Measurements from ENCODE around the gene KRTAP4-16. TPM values are rescaled to one million over a fixed set of nuclear protein-coding genes. Genes with fewer than 3 reads are reported as not detected.
"Not testable (repeated sequence)": the region's sequence is repeated elsewhere in the genome, so short reads cannot be mapped to it uniquely, and the experiment has no call there.

KRTAP4-16 gene
- total RNA-seq, 4 donors from 2014 or later, result not detected

GRCh38 chr17:41111151-41111885 lies 9.3 kb upstream of the KRTAP4-16 start:
- no peaks in the 10 kb centered on the region for H3K36me3 ChIP-seq
- H3K4me3 ChIP-seq, result no peak overlapping the region
- DNase-seq, result no peak
- no peaks in the 10 kb centered on the region for H3K4me1 ChIP-seq
- H3K27ac ChIP-seq, result no peak overlapping the region
- H3K27me3 ChIP-seq, result peaks cover 0 to 17% (median 0%) of the 10 kb centered on the region in 4 donors
- no peaks in the 10 kb centered on the region for H3K9me3 ChIP-seq
- TF ChIP-seq CTCF (IDR thresholded peaks at IDR 0.05) (no peak), POLR2A (IDR thresholded peaks at IDR 0.05) (no peak)
- intact Hi-C loops (cut with DNase I), result no loop called here
- WGBS, 2 donors, result 74 to 82% methylated on average over 2 of the region's 2 CpGs

- H3K27me3 ChIP-seq, result peaks cover 0 to 19% (median 0%) of the 10 kb centered on the region in 4 donors
- H3K27ac ChIP-seq; H3K4me3 ChIP-seq; intact Hi-C loops (cut with DNase I); H3K36me3 ChIP-seq; DNase-seq; H3K9me3 ChIP-seq; H3K4me1 ChIP-seq: not testable (repeated sequence)
- WGBS, 2 donors, result 0 to 36% methylated on average over 1 of the region's 1 CpG
Observed at GRCh38 chr17:41108728-41109386, 6.8 kb upstream of the KRTAP4-16 start.

- no peak overlapping the region for H3K27ac ChIP-seq
- peaks cover 0 to 18% (median 0%) of the 10 kb centered on the region in 4 donors for H3K27me3 ChIP-seq
- H3K36me3 ChIP-seq, result no peaks in the 10 kb centered on the region
- no peaks in the 10 kb centered on the region for H3K4me1 ChIP-seq
- TF ChIP-seq CTCF (IDR thresholded peaks at IDR 0.05), result no peak
- no peak for TF ChIP-seq POLR2A (IDR thresholded peaks at IDR 0.05)
- H3K4me3 ChIP-seq, result no peak overlapping the region
- intact Hi-C loops (cut with DNase I), result no loop called here
- no peak for DNase-seq
- no peaks in the 10 kb centered on the region for H3K9me3 ChIP-seq
- 63 to 82% methylated on average over 1 of the region's 1 CpG for WGBS, 2 donors
Observed at GRCh38 chr17:41107941-41108450, 6.0 kb upstream of the KRTAP4-16 start.

- H3K9me3 ChIP-seq; H3K4me1 ChIP-seq; DNase-seq; intact Hi-C loops (cut with DNase I); H3K4me3 ChIP-seq; H3K27ac ChIP-seq; H3K36me3 ChIP-seq: not testable (repeated sequence)
- H3K27me3 ChIP-seq, result peaks cover 0 to 18% (median 0%) of the 10 kb centered on the region in 4 donors
- 87% methylated on average over 5 of the region's 10 CpGs; no CpG with 5 or more reads in 1 of the 2 donors for WGBS, 2 donors
Observed at GRCh38 chr17:41105347-41105746, 3.3 kb upstream of the KRTAP4-16 start, which contains the start of gene KRTAP4-9. Gene KRTAP4-9 (plus strand): TSS chr17:41105389. CDS start chr17:41105389, 0 bp downstream.

- H3K27me3 ChIP-seq, result peaks cover 0 to 18% (median 0%) of the 10 kb centered on the region in 4 donors
- H3K36me3 ChIP-seq; intact Hi-C loops (cut with DNase I); H3K4me1 ChIP-seq; H3K4me3 ChIP-seq; DNase-seq; H3K9me3 ChIP-seq; H3K27ac ChIP-seq: not testable (repeated sequence)
- WGBS, 2 donors, result 34 to 43% methylated on average over 2 of the region's 2 CpGs
Observed at GRCh38 chr17:41104386-41105038, 2.5 kb upstream of the KRTAP4-16 start.

- Histone ChIP-seq H3K4me3 (no peak overlapping the region), H3K36me3 (no peaks in the 10 kb centered on the region), H3K27me3 (peaks cover 0 to 18% (median 0%) of the 10 kb centered on the region in 4 donors), H3K4me1 (no peaks in the 10 kb centered on the region), H3K9me3 (no peaks in the 10 kb centered on the region), H3K27ac (no peak overlapping the region)
- intact Hi-C loops (cut with DNase I), result no loop called here
- no peak for DNase-seq
- TF ChIP-seq POLR2A (IDR thresholded peaks at IDR 0.05) (no peak), CTCF (IDR thresholded peaks at IDR 0.05) (no peak)
- WGBS, 2 donors, result 81% methylated on average over 1 of the region's 1 CpG
Observed at GRCh38 chr17:41103896-41104295, 1.9 kb upstream of the KRTAP4-16 start.

GRCh38 chr17:41099682-41100480 lies 2.1 kb downstream of the KRTAP4-16 start:
- H3K4me1 ChIP-seq; intact Hi-C loops (cut with DNase I); H3K36me3 ChIP-seq; H3K27ac ChIP-seq; H3K27me3 ChIP-seq; H3K4me3 ChIP-seq; H3K9me3 ChIP-seq; DNase-seq: not testable (repeated sequence)
- 45 to 58% methylated on average over 7 of the region's 7 CpGs for WGBS, 2 donors

Data from esophagus squamous epithelium (tissue), 5 donors.